Gastroesophageal sphincter (tissue), 3 donors: ENCODE measurements around the gene PAX7.

Source experiments
- CTCF ChIP-seq, 4 experiments: fragments of 200-600 bp in 2 of 4; fragments of 450-650 bp in 2 of 4; sonication (generic) in 1 of 4; IDR thresholded peaks; one replicate each; pipeline ENCODE4 v1.5.1; 2017 to 2019; ENCODE audit warnings: antibody characterized with exemption in 4 of 4, mild to moderate bottlenecking in 2 of 4, moderate library complexity in 2 of 4
- EP300 ChIP-seq: sonication (generic); formaldehyde crosslinking; IDR thresholded peaks from one replicate; pipeline ENCODE4 v1.6.1; 2017; ENCODE audit warnings: antibody characterized with exemption, mild to moderate bottlenecking

GRCh38 chr1:18635891-18636595 is 5.4 kb downstream of the PAX7 start:
- TF ChIP-seq CTCF (IDR thresholded peaks at IDR 0.05) (no peak), EP300 (no peak)
